NCI-H774 (cell line): Measurements from ENCODE around the gene PYGM.
A peak's percentile ranks its signal among the peaks of the same experiment; 100 is the strongest.

Experiments used
- DNase-seq: peaks from one replicate; lab custom pipeline; 2025; lab: John Stamatoyannopoulos, UW

Gene PYGM

DNA sequence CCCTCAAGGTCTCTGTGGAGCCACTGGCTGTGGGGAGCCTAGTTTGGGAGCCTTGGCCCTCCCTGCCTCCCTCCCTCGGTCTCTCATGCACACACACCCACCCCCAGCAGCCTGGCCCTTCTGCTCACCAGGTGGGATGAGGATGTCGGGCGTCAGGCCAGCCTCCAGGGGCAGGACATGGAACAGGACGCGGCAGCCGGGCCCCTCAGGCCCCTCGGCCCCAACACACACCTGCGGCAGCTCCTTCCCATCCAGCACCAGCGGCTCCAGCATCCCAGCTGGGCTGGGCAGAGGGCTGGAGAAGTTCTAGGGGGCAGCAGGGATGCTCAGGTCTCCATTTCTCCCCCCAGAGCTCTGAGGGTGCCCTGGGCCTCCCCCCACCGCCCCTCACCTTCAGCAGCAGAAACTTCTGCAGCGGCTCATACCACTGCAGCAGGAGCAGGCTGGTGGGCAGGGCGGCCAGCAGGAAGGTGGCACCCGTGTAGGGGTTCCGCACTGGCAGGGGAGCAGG lies 32.1 kb upstream of the PYGM start:
- DNase-seq: no peak

DNA sequence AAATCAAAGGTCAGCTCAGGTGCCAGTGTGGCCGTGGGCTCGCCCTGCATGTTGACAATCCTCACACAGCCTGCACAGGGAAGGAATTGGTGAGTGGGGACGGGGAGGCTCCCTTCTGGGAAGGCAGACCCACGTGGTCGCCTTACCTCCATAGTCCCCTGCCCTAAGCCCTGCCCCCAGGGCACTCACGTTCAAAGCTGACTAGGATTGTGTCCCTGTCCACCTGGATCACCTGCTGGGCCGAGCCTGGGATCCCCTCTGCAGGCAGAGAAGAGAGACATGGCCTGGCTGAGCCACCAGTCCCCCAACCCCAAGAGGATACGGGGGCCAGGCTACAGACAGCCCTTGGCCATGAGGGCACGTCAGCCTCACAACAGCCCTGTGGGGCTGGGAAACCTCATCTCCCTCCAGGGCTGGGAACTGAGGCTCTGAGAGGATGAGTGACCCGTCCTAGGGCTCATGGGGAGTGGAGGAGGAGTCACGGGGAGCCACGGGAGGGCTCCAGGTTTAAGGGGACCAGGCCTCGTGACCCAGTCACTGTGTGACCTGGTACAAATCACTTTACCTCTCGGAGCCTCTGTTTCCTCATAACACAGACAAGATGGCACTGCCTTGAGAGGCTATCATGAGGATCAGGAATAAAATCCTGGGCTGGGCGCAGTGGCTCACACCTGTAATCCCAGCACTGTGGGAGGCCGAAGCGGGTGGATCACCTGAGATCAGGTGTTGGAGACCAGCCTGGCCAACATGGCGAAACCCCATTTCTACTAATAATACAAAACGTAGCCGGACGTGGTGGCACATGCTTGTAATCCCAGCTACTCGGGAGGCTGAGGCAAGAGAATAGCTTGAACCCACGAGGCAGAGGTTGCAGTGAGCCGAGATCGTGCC lies 30.7 kb upstream of the PYGM start:
- DNase-seq: no peak

DNA sequence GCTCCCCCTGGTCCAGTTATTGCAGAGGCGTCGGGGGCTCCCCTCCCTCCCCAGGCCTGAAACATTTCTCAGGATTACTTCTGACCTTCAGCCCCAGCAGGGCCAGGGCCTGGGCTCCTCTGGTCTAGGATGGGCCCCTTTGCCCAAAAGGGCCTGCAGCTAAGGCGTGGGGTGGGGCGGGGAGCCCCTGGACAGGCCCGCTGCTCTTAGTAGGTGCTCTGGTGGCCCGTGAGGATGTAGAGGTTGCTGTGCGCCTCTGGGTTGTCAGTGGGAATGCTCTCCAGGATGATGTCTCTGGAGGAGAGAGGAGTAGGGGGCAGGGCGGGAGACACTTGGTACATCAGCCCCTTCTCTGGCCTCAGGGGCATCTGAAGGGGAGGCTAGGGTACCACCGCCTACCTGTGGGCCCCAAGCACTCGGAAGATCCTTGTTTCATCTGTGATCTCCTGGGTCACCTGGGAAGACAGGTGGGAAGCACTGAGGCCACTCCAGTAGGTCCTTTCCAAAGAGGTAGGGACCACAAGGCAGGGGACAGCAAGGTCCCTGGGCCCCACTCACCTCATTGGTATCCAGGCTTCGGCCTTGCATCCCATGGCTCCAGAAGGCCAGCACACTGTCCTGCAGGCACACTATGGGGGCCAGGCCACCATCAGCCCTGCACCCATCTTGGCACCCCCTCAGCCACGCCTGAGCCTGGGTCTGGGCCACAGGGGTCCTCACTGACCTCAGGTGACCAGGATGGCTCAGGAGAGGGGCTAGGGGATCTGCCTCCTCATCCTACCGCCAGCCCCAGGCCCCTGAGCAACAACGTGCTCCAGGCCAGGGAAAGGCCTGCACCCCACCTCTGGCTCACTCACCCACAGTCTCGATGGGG lies 29.8 kb upstream of the PYGM start:
- DNase-seq: no peak

GRCh38 chr11:64788321-64789215 lies 28.8 kb upstream of the PYGM start:
- no peak for DNase-seq

GRCh38 chr11:64787526-64788320 lies 27.9 kb upstream of the PYGM start:
- DNase-seq: no peak

- DNase-seq: no peak
These were observed 26.5 kb upstream of the PYGM start for GRCh38 chr11:64786308-64786707.

- no peak for DNase-seq
These were observed 25.2 kb upstream of the PYGM start for GRCh38 chr11:64784813-64785581.

- peak; percentile 100 for DNase-seq
These were observed 18.9 kb upstream of the PYGM start, which contains the start of gene SF1 for GRCh38 chr11:64778473-64779298. TSS of gene SF1 (minus strand) at chr11:64778542. CDS start at chr11:64778392, 150 bp downstream.

GRCh38 chr11:64778223-64778472 lies 18.4 kb upstream of the PYGM start:
- no peak for DNase-seq

DNA sequence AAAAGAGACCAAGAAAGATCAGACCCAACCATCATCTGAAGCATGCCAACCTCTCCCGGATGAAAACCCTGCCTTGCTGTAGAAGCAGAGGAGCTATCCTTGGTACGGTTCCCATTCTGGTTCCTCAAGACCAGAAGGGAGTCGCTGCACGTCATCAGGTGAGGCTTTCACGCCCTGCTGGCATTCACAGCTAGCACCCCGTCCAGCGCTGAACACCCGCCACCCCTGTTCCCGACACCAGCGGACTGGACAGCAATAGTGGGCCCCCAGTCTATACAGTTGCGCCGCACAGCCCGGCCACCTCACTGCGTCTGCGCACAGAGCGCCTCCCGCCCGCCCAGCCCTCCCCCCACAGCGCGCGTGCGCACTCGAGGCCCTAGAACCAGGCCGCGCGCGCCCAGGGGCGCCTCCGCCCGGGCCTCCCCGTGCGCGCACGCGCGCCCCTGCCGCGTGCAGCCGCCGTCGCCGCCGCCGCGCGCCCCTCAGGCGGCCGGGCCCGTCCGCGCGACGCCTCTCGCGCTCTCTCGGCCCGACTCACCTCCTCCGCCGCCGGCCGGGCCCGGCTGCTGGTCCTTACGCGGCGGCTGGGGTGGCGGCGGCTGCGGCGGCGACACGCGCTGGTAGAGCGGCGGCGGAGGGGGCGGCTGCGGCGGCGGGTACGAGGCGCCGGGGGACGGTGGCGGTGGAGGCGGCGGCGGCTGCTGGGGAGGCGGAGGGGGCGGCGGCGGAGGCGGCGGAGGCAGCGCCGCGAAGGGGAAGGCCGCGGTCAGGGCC lies 17.9 kb upstream of the PYGM start:
- DNase-seq: peak; percentile 90

DNA sequence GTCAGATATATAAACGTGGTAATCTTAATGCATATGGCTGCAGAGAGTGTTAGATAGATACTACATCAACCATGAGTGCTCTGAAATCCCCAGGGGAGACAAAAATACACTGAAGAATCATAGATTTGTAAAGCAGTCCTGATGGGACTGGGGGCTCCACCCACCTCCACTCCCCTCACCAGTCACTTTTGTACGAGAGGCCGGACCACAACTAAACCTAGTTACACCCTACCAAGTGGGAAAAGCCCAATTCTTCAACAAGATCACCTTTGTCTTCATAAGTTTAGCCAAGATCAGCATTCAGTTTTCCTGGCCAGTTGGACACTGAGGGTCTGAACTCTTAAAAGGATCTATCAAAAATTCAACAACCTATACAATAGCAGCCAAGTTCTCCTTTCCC lies 17.1 kb upstream of the PYGM start:
- DNase-seq: no peak

DNA sequence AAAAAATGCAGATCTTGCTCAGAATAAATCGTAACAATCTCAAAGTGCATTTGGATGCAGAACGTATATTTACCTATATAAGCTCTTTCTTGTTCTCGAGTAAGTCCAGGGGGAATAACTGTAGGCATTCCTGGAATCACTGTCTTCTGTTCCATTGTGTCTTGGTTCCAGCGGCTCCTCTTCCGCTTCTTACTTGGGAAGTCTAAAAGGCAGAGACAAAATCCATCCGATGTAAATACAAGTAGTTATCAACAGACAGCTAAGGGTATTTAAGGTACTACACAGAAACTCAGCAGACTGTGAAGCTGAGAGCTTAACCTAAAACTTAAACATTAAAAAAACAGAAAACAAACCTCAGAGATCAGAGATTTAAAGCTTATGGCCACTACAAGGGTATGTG lies 16.7 kb upstream of the PYGM start:
- DNase-seq: no peak

GRCh38 chr11:64774144-64774543 lies 14.4 kb upstream of the PYGM start:
- DNase-seq: no peak

DNA sequence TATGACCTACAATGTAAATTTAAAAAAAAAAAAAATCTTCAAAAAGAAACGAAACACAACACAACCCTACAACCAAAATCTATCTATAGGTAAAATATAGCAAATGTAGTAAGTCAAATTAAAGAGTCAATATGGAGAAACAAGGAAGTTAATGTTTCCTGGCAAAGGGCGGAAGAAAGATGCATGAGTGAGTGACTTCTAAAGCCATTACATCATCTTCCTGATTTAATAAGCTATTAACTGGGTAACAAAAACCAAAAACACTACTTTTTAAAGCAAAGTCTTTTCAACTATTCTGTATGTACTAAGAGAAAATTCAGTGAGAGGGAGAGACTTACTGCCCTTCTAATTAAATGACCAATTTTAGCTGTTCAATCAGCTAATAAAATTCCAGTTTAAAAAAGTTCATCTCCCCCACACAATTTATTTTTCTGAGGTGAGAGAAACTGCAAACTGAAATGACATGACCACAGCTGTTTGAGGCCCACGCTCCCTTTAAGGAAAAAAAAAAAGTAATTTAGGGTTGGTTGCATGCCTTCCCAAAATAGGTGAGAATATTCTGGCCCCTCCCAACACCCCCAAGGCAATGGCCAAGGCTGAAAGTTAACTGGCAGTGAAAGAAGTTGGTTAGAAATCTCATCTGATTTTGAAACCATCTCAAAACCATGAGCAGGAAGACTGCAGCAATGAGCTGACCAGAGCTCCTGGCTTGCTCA lies 12.7 kb upstream of the PYGM start:
- DNase-seq: no peak

DNA sequence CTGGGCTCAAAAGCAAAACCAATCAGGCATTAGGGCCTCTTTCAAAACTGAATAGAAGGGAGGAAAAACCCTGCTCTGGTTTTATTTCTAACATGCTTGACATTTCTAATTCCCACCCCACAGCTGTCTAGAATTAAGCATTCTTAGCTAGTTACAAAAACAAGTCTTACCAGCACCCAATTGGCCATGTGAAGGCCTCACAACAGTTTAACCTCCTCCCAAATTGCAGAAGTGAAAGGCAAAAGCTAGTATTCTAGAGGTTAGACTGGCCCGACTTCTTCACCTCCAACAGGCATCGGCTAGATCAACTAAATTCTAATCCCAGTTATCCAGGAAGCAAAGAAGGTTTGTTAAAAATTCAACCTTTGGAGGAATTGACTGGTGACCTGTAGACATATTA lies 12.1 kb upstream of the PYGM start:
- DNase-seq: no peak

DNA sequence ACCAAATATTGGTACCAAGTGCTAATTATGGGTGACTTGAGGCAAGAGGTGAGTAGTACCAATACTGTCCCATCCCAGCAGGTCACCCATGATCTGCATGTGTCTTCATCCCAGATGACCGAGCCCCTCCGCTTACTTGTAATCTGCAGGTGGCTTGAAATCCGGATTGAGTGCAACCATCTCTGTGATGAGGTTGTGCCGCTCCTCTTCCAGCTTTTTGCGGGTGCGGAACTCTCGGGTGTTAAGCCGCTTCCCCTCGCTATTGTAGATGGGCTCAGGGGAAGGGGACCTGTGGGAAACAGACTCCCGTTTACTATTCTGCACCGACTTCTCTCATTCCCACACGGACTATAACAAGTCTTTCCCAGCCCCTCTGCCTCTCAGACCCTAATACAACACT lies 10.3 kb upstream of the PYGM start:
- DNase-seq: no peak

GRCh38 chr11:64769283-64769682 lies 9.5 kb upstream of the PYGM start:
- DNase-seq: no peak

GRCh38 chr11:64768300-64768694 lies 8.5 kb upstream of the PYGM start:
- no peak for DNase-seq
